NCI-H446 (cell line): ENCODE measurements around the gene CCR5AS.
"Not testable (repeated sequence)": the region's sequence is repeated elsewhere in the genome, so short reads cannot be mapped to it uniquely, and the experiment has no call there.

Source experiments
- DNase-seq, 2 experiments: peaks; one replicate each; lab custom pipeline; 2025; lab: John Stamatoyannopoulos, UW

The CCR5AS gene

GRCh38 chr3:46406788-46407611 lies at the start of gene CCR5AS, which contains the start of gene CCRL2:
CCR5AS (minus strand) TSS chr3:46407066.
CCRL2 (plus strand) TSS chr3:46407259; CDS start chr3:46408080, 821 bp downstream.
- no peak for DNase-seq

- DNase-seq: no peak
Measured at GRCh38 chr3:46456118-46456517, 49.3 kb upstream of the CCR5AS start.

- no peak for DNase-seq
Measured at GRCh38 chr3:46455231-46456115, 48.6 kb upstream of the CCR5AS start.

- no peak for DNase-seq
Measured at GRCh38 chr3:46454606-46455005, 47.7 kb upstream of the CCR5AS start.

GRCh38 chr3:46454209-46454595 lies 47.3 kb upstream of the CCR5AS start:
- DNase-seq: no peak

GRCh38 chr3:46453526-46454208 lies 46.8 kb upstream of the CCR5AS start:
- DNase-seq: no peak

GRCh38 chr3:46449755-46450552 lies 43.1 kb upstream of the CCR5AS start:
- no peak for DNase-seq

- no peak for DNase-seq
Measured at GRCh38 chr3:46448721-46449120, 41.9 kb upstream of the CCR5AS start.

- DNase-seq: no peak
Measured at GRCh38 chr3:46447228-46447985, 40.5 kb upstream of the CCR5AS start.

- DNase-seq: peak in 1 of 2 experiments; percentile 44
Measured at GRCh38 chr3:46442576-46443530, 36.0 kb upstream of the CCR5AS start.

GRCh38 chr3:46440531-46441294 lies 33.8 kb upstream of the CCR5AS start:
- DNase-seq: no peak

- DNase-seq: no peak
Measured at GRCh38 chr3:46438831-46439230, 32.0 kb upstream of the CCR5AS start.

GRCh38 chr3:46435081-46435726 lies 28.3 kb upstream of the CCR5AS start:
- no peak for DNase-seq

- DNase-seq: no peak
Measured at GRCh38 chr3:46433841-46434240, 27.0 kb upstream of the CCR5AS start.

GRCh38 chr3:46433118-46433517 lies 26.3 kb upstream of the CCR5AS start:
- not testable (repeated sequence) for DNase-seq

GRCh38 chr3:46431905-46432304 lies 25.0 kb upstream of the CCR5AS start:
- DNase-seq: not testable (repeated sequence)

GRCh38 chr3:46430879-46431278 lies 24.0 kb upstream of the CCR5AS start:
- DNase-seq: not testable (repeated sequence)

- DNase-seq: no peak
Measured at GRCh38 chr3:46429671-46430070, 22.8 kb upstream of the CCR5AS start.
